Panc1 (cell line): ENCODE results near the gene TIMM17A. TPM values are rescaled to one million over a fixed set of nuclear protein-coding genes. Genes with fewer than 3 reads are reported as not detected.
A peak's percentile ranks its signal among the peaks of the same experiment; 100 is the strongest.

Source experiments
- ATAC-seq: fragments of 200-7000 bp; cut with Tn5 transposase; 2 replicates; pipeline ENCODE4 v1.9.1; 2020; ENCODE audit warnings: mild to moderate bottlenecking, moderate library complexity
- BruUV-seq: library from RNA; stranded (reverse); fragments of 400-500 nt; replicated peaks from 2 replicates; lab custom pipeline; 2021; lab: Mats Ljungman, UMichigan
- CTCF ChIA-PET: fragments of 300-600 bp; sonication (Branson Sonifier 250); formaldehyde crosslinking; loops from one replicate; lab custom pipeline; 2022; ENCODE audit warnings: antibody characterized with exemption; lab: Charles Lee
- POLR2A ChIA-PET: fragments of 300-600 bp; sonication (Branson Sonifier 250); formaldehyde crosslinking; loops from one replicate; lab custom pipeline; 2022; ENCODE audit warnings: antibody characterized with exemption; lab: Charles Lee
- DNase-seq: peaks from one replicate; pipeline ENCODE4 v3.0.0-alpha.2; 2010; ENCODE audit warnings: low read depth, low spot score
- H3K27ac ChIP-seq: 2 replicates; pipeline ENCODE4 v1.5.1; 2011; ENCODE audit warnings: mild to moderate bottlenecking, low read length, inconsistent platforms
- H3K27me3 ChIP-seq: fragments of 200-500 bp; sonication (Bioruptor generic); 2 replicates; pipeline ENCODE4 v1.6.0; 2014; ENCODE audit warnings: low read length, inconsistent platforms; ENCODE audit not compliant: control insufficient read depth, insufficient read depth
- H3K36me3 ChIP-seq: fragments of 200-500 bp; sonication (Bioruptor generic); 2 replicates; pipeline ENCODE4 v1.5.1; 2014; ENCODE audit warnings: inconsistent platforms, mild to moderate bottlenecking, low read length, moderate library complexity; ENCODE audit not compliant: control insufficient read depth, insufficient read depth
- H3K4me1 ChIP-seq: 2 replicates; pipeline ENCODE4 v1.5.1; 2011; ENCODE audit warnings: inconsistent platforms, mild to moderate bottlenecking, low read length, moderate library complexity; ENCODE audit not compliant: control insufficient read depth, insufficient read depth
- H3K4me3 ChIP-seq, 2 experiments: 2 replicates each; pipeline ENCODE4 v1.5.1; 2011 to 2012; ENCODE audit warnings: low read depth in 2 of 2, low read length in 2 of 2, mild to moderate bottlenecking in 2 of 2, inconsistent platforms in 1 of 2, moderate library complexity in 1 of 2
- H3K9me3 ChIP-seq: fragments of 200-500 bp; sonication (Bioruptor generic); 2 replicates; pipeline ENCODE4 v1.5.1; 2014; ENCODE audit warnings: low read depth, mild to moderate bottlenecking, inconsistent platforms, low read length, moderate library complexity; ENCODE audit not compliant: control insufficient read depth, insufficient read depth
- CTCF ChIP-seq: fragments of 450-650 bp; IDR thresholded peaks from 2 replicates; pipeline ENCODE4 v1.5.1; 2017; ENCODE audit warnings: mild to moderate bottlenecking
- POLR2AphosphoS5 ChIP-seq: IDR thresholded peaks from 2 replicates; pipeline ENCODE4 v1.6.1; 2012; ENCODE audit warnings: mild to moderate bottlenecking, low read depth, low read length, moderate library complexity
- SIN3A ChIP-seq: IDR thresholded peaks from 2 replicates; pipeline ENCODE4 v1.6.1; 2012; ENCODE audit warnings: low read depth, mild to moderate bottlenecking, low read length, moderate library complexity, borderline replicate concordance; ENCODE audit not compliant: insufficient read depth
- TCF7L2 ChIP-seq: IDR thresholded peaks from 2 replicates; pipeline ENCODE4 v1.6.1; 2011; ENCODE audit warnings: mild to moderate bottlenecking, low read depth, low read length, inconsistent platforms
- in situ Hi-C: cut with HindIII; loops from 2 replicates; pipeline ENCODE4 v1.10.0; 2016; ENCODE audit warnings: low sequenced_read_pairs, low pct_unique_long_range_greater_than_20kb
- intact Hi-C: fragments of 100-400 bp; cut with micrococcal nuclease; formaldehyde crosslinking; loops from one replicate; pipeline ENCODE4 v1.10.0; 2022; ENCODE audit not compliant: unreplicated experiment
- total RNA-seq: library from RNA; stranded (reverse); gene quantifications from one replicate; pipeline ENCODE4 v1.2.1, GENCODE V29; 2021; ENCODE audit not compliant: unreplicated experiment
- TF ChIP-seq, protein P1 (sequence below), 2 experiments: IDR thresholded peaks; 2 replicates each; pipeline ENCODE4 v1.6.1; 2011 to 2012; ENCODE audit warnings: low read depth in 2 of 2, control low read depth in 1 of 2, low read length in 1 of 2, mild to moderate bottlenecking in 1 of 2, moderate library complexity in 1 of 2; ENCODE audit not compliant: insufficient read depth in 1 of 2

The TIMM17A gene
- total RNA-seq, 1 experiment from 2014 or later = 118 TPM

- no peaks in the 10 kb centered on the region for H3K27me3 ChIP-seq
- H3K4me1 ChIP-seq = peaks cover 64% of the 10 kb centered on the region
- peak overlapping the region; percentile 84 for H3K27ac ChIP-seq
- no peak for DNase-seq
- no peaks in the 10 kb centered on the region for H3K9me3 ChIP-seq
- ATAC-seq = no peak
- intact Hi-C loops (no loop called here), in situ Hi-C loops (no loop called here)
- no peak for TF ChIP-seq SIN3A
- TF ChIP-seq, protein P1, sequence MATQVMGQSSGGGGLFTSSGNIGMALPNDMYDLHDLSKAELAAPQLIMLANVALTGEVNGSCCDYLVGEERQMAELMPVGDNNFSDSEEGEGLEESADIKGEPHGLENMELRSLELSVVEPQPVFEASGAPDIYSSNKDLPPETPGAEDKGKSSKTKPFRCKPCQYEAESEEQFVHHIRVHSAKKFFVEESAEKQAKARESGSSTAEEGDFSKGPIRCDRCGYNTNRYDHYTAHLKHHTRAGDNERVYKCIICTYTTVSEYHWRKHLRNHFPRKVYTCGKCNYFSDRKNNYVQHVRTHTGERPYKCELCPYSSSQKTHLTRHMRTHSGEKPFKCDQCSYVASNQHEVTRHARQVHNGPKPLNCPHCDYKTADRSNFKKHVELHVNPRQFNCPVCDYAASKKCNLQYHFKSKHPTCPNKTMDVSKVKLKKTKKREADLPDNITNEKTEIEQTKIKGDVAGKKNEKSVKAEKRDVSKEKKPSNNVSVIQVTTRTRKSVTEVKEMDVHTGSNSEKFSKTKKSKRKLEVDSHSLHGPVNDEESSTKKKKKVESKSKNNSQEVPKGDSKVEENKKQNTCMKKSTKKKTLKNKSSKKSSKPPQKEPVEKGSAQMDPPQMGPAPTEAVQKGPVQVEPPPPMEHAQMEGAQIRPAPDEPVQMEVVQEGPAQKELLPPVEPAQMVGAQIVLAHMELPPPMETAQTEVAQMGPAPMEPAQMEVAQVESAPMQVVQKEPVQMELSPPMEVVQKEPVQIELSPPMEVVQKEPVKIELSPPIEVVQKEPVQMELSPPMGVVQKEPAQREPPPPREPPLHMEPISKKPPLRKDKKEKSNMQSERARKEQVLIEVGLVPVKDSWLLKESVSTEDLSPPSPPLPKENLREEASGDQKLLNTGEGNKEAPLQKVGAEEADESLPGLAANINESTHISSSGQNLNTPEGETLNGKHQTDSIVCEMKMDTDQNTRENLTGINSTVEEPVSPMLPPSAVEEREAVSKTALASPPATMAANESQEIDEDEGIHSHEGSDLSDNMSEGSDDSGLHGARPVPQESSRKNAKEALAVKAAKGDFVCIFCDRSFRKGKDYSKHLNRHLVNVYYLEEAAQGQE (IDR thresholded peaks at IDR 0.05; ENCODE audit: insufficient read depth in 1 of 2, low read depth in 2 of 2, low read length in 1 of 2) = no peak
- no peak for TF ChIP-seq CTCF
- TF ChIP-seq POLR2AphosphoS5 = no peak
- TF ChIP-seq TCF7L2 = no peak
- CTCF ChIA-PET = interaction anchor here (0.6 kb wide), 2 partner anchors 27 to 97 kb away, joined by 3 to 6 read pairs; no protein-coding TSS in a partner anchor
- H3K4me3 ChIP-seq = peak overlapping the region; percentile 41 to 72
- POLR2A ChIA-PET = no interaction called here
- peaks cover 7% of the 10 kb centered on the region; the same call in 1 of the 2 replicates for H3K36me3 ChIP-seq
- BruUV-seq = no TSS peak
Measured at GRCh38 chr1:202014060-202014459, 58.8 kb downstream of the TIMM17A start.

DNA sequence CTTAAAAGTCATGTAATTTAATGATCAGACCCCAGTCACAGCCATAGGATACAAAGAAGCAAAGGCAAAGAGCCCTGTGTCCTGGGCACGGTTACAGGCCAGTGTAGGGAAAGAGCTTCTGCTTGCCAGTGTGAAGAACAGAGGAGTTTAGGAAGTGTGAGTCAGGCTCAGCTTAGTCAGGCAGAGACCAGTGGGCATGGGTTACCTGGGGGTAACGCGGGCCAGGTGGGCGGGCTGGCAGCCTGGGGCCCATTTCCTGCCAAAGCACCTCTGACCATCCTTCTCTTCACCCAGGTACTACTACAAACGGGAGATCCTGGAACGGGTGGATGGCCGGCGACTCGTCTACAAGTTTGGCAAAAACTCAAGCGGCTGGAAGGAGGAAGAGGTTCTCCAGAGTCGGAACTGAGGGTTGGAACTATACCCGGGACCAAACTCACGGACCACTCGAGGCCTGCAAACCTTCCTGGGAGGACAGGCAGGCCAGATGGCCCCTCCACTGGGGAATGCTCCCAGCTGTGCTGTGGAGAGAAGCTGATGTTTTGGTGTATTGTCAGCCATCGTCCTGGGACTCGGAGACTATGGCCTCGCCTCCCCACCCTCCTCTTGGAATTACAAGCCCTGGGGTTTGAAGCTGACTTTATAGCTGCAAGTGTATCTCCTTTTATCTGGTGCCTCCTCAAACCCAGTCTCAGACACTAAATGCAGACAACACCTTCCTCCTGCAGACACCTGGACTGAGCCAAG, 59.8 kb downstream of the TIMM17A start:
- TSS peak; percentile 68 for BruUV-seq
- H3K27ac ChIP-seq = peak overlapping the region; percentile 84
- ChIA-PET POLR2A (no interaction called here), CTCF (interaction anchor here (0.6 to 1.1 kb wide), 2 partner anchors 26 to 120 kb away, joined by 4 to 6 read pairs; no protein-coding TSS in a partner anchor)
- peak overlapping the region in 1 of 2 experiments; percentile 72; a peak in 3 of 4 replicates for H3K4me3 ChIP-seq
- H3K27me3 ChIP-seq = no peaks in the 10 kb centered on the region
- DNase-seq = no peak
- TF ChIP-seq CTCF = no peak
- no peak for TF ChIP-seq TCF7L2
- H3K4me1 ChIP-seq = peaks cover 65% of the 10 kb centered on the region
- no peak for ATAC-seq
- no peaks in the 10 kb centered on the region for H3K9me3 ChIP-seq
- in situ Hi-C loops = no loop called here
- peaks cover 7% of the 10 kb centered on the region; the same call in 1 of the 2 replicates for H3K36me3 ChIP-seq
- intact Hi-C loops = no loop called here
